ENCODE results near the gene EPO. TPM values are rescaled to one million over a fixed set of nuclear protein-coding genes. Genes with fewer than 3 reads are reported as not detected.
"Not testable (repeated sequence)": the region's sequence is repeated elsewhere in the genome, so short reads cannot be mapped to it uniquely, and the experiment has no call there.

The EPO gene
- total RNA-seq, 1 experiment from 2014 or later = not detected

DNA sequence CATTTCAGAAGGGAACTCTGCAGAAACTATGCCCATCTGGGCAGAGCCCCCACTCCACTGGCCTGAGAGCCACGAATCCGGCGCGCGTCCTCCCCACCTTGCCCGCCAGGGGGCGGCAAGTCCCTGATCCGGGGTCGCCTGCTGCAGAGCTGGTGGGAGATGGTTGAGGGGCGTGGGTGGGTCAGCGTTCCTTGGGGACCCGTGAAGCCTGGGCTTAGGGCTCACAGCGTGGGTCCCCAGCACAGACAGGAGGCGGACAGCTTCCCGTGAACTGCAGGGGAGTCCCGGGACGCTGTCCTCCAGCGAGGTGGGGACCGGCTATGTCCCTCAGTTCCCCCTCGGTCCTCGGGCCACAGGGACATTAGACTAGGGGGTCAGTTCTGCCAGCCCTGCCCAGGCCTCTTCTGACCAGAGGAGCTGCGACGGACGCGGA is 14.9 kb upstream of the EPO start:
- DNase-seq (ENCODE audit: low spot score) = peak; percentile 56

DNA sequence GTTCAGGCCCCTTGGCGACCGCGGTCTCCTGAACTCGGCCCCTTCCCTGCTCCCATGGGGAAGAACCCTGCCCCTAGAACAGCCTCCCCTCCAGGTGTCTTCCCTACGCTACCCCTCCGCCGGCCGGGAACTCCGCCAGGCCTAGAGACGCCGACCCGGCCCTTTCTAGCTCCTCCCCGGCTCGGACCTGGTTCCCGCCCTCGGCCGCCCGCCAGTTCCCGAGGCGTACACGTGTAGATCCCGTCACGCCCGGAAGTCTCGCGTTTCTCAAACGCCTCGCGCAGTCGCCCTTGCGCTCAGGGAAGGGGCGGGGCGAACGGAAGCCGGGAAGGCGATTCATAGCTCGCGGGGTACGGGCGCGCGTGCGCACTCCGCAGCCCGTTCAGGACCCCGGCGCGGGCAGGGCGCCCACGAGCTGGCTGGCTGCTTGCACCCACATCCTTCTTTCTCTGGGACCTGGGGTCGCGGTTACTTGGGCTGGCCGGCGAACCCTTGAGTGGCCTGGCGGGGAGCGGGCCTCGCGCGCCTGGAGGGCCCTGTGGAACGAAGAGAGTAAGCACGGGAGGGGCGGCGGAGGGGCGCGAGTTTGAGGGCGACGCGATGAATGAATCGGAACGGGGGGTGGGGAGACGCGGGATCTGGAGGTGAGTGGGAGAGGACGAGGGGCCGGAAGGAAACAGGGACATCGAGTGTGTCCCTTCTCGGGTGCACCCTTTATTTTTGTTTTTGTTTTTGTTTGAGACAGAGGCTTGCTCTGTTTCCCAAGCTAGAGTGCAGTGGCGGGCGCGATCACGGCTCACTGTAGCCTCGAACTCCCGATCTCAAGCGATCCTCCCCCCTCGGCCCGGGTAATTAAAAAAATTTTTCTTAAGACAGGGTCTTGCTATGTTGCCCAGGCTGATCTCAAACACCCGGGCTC is 14.3 kb upstream of the EPO start, which contains the start of gene POP7:
Gene POP7 (plus strand): TSS at position 369 of the 919 bp plus-strand sequence. CDS start 710 bp downstream, outside the sequence.
- DNase-seq (ENCODE audit: low spot score) = peak; percentile 98

GRCh38 chr7:100706672-100707311 is 13.5 kb upstream of the EPO start:
- no peak for DNase-seq (ENCODE audit: low spot score)

- DNase-seq (ENCODE audit: low spot score) = no peak
Measured at GRCh38 chr7:100708395-100708794, 11.9 kb upstream of the EPO start.

DNA sequence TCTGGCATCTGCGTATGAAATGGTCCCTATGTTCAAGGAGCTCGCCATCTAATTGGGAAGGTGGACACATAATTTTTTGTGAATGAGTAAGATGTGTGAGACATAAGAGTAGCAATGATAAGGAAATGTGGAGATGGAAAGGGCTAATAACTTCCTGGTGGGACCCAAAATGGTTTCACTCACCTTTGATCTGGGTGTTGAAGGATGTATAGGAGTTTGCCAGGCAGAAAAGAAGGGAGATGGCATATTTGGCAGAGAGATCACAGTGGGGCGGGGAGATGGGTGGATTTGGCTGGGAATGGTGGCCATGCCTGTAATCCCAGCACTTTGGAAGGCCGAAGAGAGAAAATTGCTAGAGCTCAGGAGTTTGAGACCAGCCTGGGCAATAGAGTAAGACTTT is 9.8 kb upstream of the EPO start:
- no peak for DNase-seq (ENCODE audit: low spot score)

DNA sequence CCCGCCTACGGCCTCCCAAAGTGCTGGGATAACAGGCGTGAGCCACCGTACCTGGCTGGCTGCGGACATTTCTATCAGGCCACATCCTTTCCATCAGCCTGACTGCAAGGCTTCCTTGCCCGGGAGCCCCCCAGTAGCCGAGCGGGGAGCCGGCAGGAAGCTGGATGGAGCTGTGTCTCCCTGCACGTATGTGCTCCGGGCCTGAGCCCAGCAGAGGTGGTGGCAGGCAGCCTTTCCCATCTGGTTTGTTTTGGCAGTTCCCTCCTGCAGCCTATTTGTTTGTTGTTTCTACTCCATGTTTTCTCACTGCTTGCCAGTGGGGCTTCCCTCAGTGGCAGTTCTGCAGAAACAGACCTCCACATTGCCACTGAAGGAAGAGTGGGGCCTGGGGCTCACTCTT is 8.9 kb upstream of the EPO start:
- DNase-seq (ENCODE audit: low spot score) = no peak

- no peak for DNase-seq (ENCODE audit: low spot score)
Measured at GRCh38 chr7:100714725-100715124, 5.5 kb upstream of the EPO start.

DNA sequence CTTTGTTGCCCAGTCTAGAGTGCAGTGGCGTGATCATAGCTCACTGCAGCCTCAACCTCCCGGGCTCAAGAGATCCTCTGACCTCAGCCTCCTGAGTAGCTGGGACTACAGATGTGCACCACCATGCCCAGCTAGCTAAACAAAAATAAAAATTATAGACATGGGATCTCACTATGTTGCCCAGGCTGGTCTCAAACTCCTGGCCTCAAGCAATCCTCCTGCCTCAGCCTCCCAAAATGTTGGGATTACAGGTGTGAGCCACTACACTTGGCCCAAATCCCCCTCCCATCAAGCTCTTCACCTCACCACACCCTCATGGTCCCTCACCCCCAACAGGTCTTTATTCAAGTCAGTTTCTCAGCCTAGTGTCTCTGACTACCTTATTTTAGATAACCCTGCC is 3.2 kb upstream of the EPO start:
- DNase-seq (ENCODE audit: low spot score) = not testable (repeated sequence)

- DNase-seq (ENCODE audit: low spot score) = no peak
Measured at GRCh38 chr7:100719523-100720278, 567 bp upstream of the EPO start.

DNA sequence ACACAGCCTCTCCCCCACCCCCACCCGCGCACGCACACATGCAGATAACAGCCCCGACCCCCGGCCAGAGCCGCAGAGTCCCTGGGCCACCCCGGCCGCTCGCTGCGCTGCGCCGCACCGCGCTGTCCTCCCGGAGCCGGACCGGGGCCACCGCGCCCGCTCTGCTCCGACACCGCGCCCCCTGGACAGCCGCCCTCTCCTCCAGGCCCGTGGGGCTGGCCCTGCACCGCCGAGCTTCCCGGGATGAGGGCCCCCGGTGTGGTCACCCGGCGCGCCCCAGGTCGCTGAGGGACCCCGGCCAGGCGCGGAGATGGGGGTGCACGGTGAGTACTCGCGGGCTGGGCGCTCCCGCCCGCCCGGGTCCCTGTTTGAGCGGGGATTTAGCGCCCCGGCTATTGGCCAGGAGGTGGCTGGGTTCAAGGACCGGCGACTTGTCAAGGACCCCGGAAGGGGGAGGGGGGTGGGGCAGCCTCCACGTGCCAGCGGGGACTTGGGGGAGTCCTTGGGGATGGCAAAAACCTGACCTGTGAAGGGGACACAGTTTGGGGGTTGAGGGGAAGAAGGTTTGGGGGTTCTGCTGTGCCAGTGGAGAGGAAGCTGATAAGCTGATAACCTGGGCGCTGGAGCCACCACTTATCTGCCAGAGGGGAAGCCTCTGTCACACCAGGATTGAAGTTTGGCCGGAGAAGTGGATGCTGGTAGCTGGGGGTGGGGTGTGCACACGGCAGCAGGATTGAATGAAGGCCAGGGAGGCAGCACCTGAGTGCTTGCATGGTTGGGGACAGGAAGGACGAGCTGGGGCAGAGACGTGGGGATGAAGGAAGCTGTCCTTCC is 620 bp downstream of the EPO start:
- no peak for DNase-seq (ENCODE audit: low spot score)

- DNase-seq (ENCODE audit: low spot score) = no peak
Measured at GRCh38 chr7:100721505-100721812, 1.2 kb downstream of the EPO start.

- DNase-seq (ENCODE audit: low spot score) = no peak
Measured at GRCh38 chr7:100722480-100723212, 2.4 kb downstream of the EPO start.

- DNase-seq (ENCODE audit: low spot score) = no peak
Measured at GRCh38 chr7:100723732-100724275, 3.5 kb downstream of the EPO start.

DNA sequence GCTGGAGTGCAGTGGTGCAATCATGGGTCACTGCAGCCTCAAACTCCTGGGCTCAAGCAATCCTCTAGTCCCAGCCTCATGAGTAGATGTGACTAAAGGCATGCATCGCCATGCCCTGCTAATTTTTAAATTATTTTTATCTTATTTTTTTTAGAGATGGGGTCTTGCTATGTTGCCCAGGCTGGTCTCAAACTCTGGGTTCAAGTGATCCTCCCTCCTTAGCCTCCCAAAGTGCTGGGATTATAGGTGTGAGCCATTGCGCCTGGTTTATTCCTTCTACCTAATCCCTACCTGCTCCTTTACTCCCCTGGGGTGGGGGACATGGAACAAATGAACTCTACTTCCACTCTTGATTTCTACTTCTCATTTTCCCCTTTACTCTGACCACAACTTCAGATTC is 4.1 kb downstream of the EPO start:
- not testable (repeated sequence) for DNase-seq (ENCODE audit: low spot score)

- DNase-seq (ENCODE audit: low spot score) = peak; percentile 40
Measured at GRCh38 chr7:100726996-100727761, 6.9 kb downstream of the EPO start.

DNA sequence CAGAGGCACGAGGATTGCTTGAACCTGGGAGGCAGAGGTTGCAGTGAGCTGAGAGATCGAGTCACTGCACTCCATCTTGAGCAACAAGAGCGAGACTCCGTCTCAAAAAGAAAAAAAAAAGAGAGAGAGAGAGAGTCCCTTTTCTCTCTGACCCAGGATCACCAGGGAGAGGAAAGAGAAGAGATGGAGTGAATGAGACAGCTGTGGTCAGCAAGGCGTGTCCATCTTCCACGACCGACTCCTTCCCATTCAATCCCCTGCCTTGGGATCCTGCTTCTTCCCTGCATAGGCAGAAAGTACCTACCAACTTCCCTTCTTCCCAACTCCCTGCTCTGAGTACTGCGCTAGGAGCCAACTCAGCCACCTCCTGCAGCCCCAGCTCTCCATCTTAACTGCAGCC is 7.9 kb downstream of the EPO start:
- DNase-seq (ENCODE audit: low spot score) = no peak

- DNase-seq (ENCODE audit: low spot score) = no peak
Measured at GRCh38 chr7:100730136-100730800, 10.0 kb downstream of the EPO start.

DNA sequence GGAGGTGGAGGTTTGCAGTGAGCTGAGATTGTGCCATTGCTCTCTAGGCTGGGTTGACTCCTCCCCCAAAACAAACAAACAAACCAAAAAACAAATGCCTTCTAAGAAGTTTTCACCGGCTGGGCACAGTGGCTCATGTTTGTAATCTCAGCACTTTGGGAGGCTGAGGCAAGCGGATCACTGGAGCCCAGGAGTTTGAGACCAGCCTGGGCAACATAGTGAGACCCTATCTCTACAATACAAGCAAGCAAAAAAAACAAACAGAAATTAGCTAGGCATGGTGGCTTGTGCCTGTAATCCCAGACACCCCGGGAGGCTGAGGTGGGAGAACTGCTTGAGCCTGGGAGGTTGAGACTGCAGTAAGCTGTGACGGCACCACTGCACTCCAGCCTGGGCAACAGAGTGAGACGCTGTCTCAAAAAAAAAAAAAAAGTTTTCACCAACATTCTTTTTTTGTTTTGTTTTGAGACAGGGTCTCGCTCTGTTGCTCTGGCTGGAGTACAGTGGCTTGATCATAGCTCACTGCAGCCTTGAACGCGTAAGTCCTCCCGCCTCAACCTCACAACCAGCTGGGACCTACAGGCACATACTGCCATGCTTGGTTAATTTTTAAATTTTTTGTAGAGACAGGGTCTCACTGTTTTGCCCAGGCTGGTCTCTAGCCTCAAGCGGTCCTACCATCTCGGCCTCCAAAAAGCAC is 11.8 kb downstream of the EPO start:
- DNase-seq (ENCODE audit: low spot score) = no peak

DNA sequence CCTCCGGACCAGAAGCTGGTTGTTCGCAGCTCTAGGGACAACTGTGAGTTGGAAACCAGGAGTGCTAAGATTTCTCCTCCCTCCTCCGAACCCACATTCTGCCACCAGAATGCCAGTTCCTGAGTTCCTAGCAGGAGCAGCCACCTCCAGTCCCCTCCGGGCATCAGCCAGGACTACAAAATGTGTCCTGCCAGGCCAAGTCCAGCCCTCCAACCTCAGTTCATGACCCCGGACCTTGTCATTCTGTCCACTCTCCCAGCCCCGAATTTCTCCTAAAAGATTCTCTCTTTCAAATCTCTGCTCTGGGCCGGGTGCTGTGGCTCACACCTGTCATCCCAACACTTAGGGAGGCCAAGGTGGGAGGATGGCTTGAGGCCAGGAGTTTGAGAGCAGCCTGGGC is 15.5 kb downstream of the EPO start:
- no peak for DNase-seq (ENCODE audit: low spot score)
